ENCODE results near the gene VPS8.
"Not testable (repeated sequence)": the region's sequence is repeated elsewhere in the genome, so short reads cannot be mapped to it uniquely, and the experiment has no call there.

The VPS8 gene

DNA sequence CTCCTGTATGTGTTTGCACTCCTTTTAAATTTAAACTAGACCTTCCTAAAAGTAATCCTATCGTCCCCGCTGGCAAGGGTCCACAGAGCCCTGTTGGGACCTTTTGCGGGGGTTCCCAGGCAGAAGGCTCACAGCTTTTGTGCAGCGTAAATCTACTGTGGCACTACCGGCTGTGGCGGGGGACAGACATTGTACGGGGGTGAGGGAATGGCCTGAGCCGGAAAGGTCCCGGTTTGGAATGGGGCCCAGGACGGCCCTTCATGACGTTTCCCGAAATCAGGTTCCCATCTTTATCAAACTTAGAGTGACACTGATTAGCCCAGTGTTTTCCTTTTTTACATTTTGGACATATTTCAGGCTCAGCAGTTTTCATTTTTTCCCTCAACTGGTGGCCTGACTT lies 205.6 kb downstream of the VPS8 start:
- not testable (repeated sequence) for DNase-seq

- not testable (repeated sequence) for DNase-seq
Measured at GRCh38 chr3:185017996-185018395, 206.0 kb downstream of the VPS8 start.

- DNase-seq, result no peak
Measured at GRCh38 chr3:185021256-185021655, 209.3 kb downstream of the VPS8 start.

GRCh38 chr3:185024406-185024805 lies 212.4 kb downstream of the VPS8 start:
- no peak for DNase-seq

DNA sequence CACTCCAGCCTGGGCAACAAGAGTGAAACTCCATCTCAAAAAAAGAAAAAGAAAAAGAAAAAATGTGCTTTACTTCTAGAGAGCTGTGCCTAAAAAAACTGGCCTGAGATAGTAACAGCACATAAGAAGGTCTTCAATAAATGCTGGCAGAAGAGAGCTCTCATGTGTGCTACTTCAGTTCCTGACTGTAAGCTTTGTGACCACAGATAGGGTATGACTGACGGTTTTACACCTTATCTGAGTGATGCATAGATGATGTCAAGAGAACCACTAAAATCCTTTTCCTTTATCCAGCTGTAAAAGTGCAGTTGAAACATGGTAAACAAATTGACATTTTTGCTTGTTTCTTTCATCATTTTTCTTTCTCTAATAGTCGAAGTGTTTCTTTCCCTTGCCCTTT lies 213.0 kb downstream of the VPS8 start:
- no peak for DNase-seq

GRCh38 chr3:185028121-185028520 lies 216.2 kb downstream of the VPS8 start:
- DNase-seq, result no peak

DNA sequence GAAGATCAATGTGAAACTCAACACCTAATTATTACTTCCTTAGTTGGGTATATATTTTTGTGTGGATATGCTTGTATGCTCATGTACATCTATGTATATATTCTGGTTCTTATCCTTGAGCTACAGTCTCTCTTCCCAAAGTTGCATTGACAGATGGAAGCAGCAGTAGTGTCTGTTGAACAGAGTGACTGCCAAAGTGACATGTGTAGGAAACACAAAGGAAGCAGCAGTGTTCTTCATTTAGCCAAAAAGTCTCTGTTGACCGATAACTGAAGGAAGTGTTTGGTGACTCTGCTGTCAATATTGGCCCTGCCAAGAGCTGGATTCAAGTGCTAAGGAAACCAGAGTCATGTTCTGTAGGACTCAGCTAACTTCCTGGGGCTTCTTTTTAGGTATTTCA lies 217.1 kb downstream of the VPS8 start:
- DNase-seq, result no peak

DNA sequence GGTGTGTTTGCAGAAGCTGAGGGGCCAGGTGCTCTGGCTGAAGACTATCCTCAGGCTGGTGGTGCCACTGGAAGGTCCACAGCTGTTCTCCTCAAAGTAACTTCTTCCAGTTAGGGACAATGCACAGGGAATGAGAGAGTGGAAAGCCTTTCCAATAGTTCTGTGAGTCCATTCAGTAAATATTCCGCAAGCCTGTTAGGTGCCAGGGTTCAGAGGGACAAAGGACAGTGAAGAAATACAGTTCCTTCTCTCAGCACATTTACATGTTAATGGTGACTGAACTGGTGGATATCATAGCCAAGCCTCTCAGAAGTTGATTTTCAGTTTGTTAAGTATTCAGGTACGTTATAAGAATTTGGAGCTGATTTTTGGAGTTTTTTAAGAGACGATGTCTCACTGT lies 218.4 kb downstream of the VPS8 start:
- no peak for DNase-seq

DNA sequence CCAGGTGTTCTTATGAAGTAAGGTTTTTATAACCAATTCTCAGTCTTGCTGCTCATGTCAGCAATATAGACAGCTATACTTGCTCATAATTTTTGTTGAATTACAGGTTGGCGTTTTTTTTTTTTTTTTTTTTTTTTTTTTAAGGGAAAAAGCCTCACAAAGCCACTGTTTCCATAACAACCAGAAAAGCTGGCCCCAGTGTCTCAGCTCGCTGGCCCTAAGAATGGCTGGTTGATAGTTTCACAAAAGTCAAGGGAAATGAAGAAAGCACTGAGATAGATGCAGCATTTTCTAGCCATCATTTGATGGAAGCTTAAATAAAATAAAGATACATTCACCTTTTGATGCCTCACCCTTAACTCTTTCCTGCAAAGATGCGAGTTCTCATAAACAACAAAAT lies 219.0 kb downstream of the VPS8 start:
- DNase-seq, result no peak

GRCh38 chr3:185037801-185038200 lies 225.8 kb downstream of the VPS8 start:
- DNase-seq, result no peak

GRCh38 chr3:185040425-185040824 lies 228.5 kb downstream of the VPS8 start:
- DNase-seq, result no peak

DNA sequence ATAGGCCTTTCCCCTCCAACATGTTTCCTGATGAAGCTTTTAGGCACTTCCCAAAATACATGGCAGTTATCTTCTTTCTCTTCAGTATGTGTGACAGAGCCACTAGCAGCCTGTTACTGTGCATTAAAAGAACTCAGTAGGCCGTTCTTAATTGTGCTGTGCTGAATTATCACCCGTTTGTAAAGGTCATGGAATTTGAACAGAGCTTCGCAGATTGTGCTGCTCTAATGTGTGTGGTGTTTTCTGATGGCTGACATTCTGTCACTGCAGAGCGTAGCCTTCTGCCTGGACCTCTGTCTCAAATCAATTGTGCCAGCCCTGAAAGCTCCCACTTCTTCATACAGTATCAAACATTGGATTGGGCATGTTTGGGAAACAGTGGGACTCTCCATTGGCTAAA lies 229.6 kb downstream of the VPS8 start:
- no peak for DNase-seq

- DNase-seq, result no peak
Measured at GRCh38 chr3:185042312-185043050, 230.5 kb downstream of the VPS8 start.

- DNase-seq, result no peak
Measured at GRCh38 chr3:185046164-185046515, 234.2 kb downstream of the VPS8 start.

- DNase-seq, result no peak
Measured at GRCh38 chr3:185046603-185047002, 234.6 kb downstream of the VPS8 start.

DNA sequence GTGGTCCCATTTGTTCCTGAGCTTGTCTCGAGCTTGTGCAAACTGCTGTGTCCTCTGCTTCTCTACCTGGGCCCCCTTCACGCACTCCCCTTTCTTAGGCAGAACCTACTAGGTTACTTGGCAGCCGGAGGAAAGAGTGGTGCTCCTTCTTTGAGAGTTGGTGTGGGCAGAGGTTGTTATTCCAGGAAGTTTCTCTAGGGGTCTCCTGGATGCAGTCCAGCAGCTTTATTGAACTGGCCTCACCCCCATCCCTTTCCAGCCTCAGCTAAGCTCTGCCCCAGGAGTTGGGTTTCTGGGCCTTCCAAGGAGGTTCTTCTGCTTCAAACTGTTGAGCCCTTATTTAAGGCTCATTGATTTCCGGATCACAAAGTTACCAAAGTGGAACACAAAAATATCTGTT lies 237.7 kb downstream of the VPS8 start:
- no peak for DNase-seq

GRCh38 chr3:185051801-185052200 lies 239.8 kb downstream of the VPS8 start:
- no peak for DNase-seq

DNA sequence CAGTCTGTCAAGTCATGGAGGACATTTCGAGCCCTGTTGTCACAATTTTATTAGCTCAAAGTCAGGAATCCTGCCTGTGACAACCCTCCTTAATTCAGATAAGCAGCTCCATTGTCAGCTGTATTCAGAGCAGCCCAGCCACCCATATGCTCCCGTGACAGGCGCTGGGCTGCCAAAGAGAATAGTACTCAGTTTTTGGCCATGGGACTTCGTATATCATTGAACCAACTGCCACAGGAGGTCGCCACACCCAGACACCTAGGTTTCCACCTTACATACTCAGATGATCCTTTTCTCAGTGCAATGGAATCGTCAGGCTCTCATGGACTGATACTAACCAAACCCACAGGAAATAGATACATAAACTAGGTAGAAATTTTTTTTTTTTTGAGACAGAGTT lies 240.7 kb downstream of the VPS8 start:
- DNase-seq, result no peak

GRCh38 chr3:185056908-185057307 lies 244.9 kb downstream of the VPS8 start:
- DNase-seq, result no peak

- DNase-seq, result no peak
Measured at GRCh38 chr3:185057829-185058228, 245.9 kb downstream of the VPS8 start.

DNA sequence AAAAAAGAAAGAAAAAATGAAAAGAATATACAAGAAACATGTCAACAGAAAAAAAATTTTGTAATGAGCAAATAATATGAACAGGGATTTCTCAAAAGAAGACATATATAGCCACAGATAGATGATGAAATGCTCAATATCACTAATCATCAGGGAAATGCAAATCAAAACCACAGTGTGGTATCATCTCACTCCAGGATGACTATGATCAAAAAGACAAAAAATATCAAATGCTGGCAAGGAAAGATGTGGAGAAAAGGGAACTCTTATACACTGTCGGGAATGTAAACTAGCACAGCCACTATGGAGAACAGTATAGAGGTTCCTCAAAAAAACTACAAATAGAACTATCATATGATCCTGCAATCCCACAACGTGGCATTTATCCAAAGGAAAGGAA lies 246.8 kb downstream of the VPS8 start:
- no peak for DNase-seq

DNA sequence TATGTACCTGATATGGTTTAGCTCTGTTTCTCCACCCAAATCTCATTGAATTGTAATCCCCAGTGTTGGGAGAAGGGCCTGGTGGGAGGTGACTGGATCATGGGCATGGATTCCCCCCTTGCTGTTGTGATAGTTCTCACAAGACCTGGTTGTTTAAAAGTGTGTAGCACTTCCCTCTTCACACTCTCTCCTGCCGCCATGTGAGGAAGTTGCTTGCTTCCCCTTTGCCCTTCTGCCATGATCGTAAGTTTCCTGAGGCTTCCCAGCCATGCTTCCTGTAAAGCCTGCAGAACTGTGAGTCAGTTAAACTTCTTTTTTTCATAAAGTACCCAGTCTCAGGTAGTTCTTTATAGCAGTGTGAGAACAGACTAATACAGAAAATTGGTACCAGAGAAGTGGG lies 247.8 kb downstream of the VPS8 start:
- DNase-seq, result no peak

- DNase-seq, result no peak
Measured at GRCh38 chr3:185060655-185061054, 248.7 kb downstream of the VPS8 start.

DNA sequence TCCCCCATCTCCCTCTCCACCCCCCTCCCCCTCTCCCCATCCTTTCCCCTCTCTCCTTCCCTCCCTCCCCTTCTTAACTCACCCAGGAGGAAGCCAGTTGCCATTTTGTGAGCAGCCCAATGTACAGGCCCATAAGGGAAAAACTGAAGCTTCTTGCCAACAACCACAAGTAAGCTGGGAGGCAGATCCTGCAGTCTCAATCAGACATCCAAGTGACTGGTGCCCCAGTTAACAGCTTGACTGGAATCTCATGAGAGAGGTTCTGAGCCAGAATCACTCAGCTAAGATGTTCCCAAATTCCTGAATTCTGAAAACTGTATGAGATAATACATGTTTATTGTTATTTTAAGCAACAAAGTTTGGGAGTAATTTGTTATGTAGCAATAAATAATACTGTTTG lies 250.2 kb downstream of the VPS8 start:
- no peak for DNase-seq

- DNase-seq, result no peak
Measured at GRCh38 chr3:185063431-185063830, 251.5 kb downstream of the VPS8 start.

GRCh38 chr3:185065059-185065458 lies 253.1 kb downstream of the VPS8 start:
- DNase-seq, result no peak
